B cell (primary cell): ENCODE results near the gene TIE1.

ENCODE experiments used
- CTCF ChIP-seq: fragments of 200-600 bp; IDR thresholded peaks from one replicate; pipeline ENCODE4 v1.8.0; 2022; ENCODE audit warnings: antibody characterized with exemption, mild to moderate bottlenecking
- EZH2 ChIP-seq: IDR thresholded peaks from 2 replicates; pipeline ENCODE4 v1.6.1; 2012; ENCODE audit warnings: borderline replicate concordance, low read depth, mild to moderate bottlenecking, moderate library complexity, low read length; ENCODE audit not compliant: insufficient read depth, poor library complexity, severe bottlenecking

- TF ChIP-seq CTCF (no peak), EZH2 (no peak)
Observed at GRCh38 chr1:43322506-43322905, 21.7 kb downstream of the TIE1 start.
